Prostate gland (tissue), 2 donors: ENCODE data around the gene UVRAG.

Experiments used
- CTCF ChIP-seq, 4 experiments: fragments of 200-600 bp in 2 of 4; fragments of 450-650 bp in 2 of 4; sonication (generic) in 2 of 4; IDR thresholded peaks; 1 replicate in 3 of 4; 2 replicates in 1 of 4; pipeline ENCODE4 v1.5.1; 2016 to 2019; ENCODE audit warnings: antibody characterized with exemption in 4 of 4, mild to moderate bottlenecking in 2 of 4, moderate library complexity in 2 of 4
- POLR2A ChIP-seq: fragments of 450-650 bp; IDR thresholded peaks from one replicate; pipeline ENCODE4 v1.6.1; 2016; ENCODE audit warnings: antibody characterized with exemption, mild to moderate bottlenecking
- POLR2AphosphoS5 ChIP-seq: sonication (generic); formaldehyde crosslinking; IDR thresholded peaks from one replicate; pipeline ENCODE4 v1.6.1; 2017; ENCODE audit warnings: antibody characterized with exemption

- TF ChIP-seq CTCF (IDR thresholded peaks at IDR 0.05) (peak in 2 of 4 experiments; percentile 31 to 33), POLR2A (peak; percentile 37), POLR2AphosphoS5 (peak; percentile 31)
These were observed 46.7 kb upstream of the UVRAG start, which contains the start of gene DGAT2 for GRCh38 chr11:75768112-75768908.
